GM23338 (cell line): ENCODE measurements around the gene ABO.

Experiments
- CREB1 ChIP-seq: fragments of 250-450 bp; sonication (Bioruptor Pico); IDR thresholded peaks from 2 replicates; pipeline ENCODE4 v1.5.0; 2020; ENCODE audit warnings: low read depth, mild to moderate bottlenecking, moderate library complexity
- CTCF ChIP-seq, 2 experiments: fragments of 200-600 bp in 1 of 2; sonication (generic) in 1 of 2; conservative IDR thresholded peaks; 2 replicates each; pipeline versions ENCODE4 v1.5.1 to v1.6.1; 2016 to 2017; ENCODE audit warnings: antibody characterized with exemption in 2 of 2, low read depth in 2 of 2, mild to moderate bottlenecking in 2 of 2, moderate library complexity in 1 of 2
- EZH2 ChIP-seq: fragments of 200-600 bp; sonication (generic); IDR thresholded peaks from one replicate; pipeline ENCODE4 v1.8.0; 2017; ENCODE audit warnings: antibody characterized with exemption, mild to moderate bottlenecking, low read depth; ENCODE audit not compliant: unreplicated experiment
- REST ChIP-seq: IDR thresholded peaks from one replicate; pipeline ENCODE4 v1.6.1; 2018; ENCODE audit warnings: antibody characterized with exemption; ENCODE audit not compliant: unreplicated experiment
- ZNF114 ChIP-seq: fragments of 250-450 bp; sonication (Bioruptor Pico); IDR thresholded peaks from 2 replicates; pipeline ENCODE4 v1.5.0; 2020; ENCODE audit warnings: mild to moderate bottlenecking, moderate library complexity

GRCh38 chr9:133275105-133276000 is at the start of gene ABO:
- TF ChIP-seq CTCF (conservative IDR thresholded peaks at IDR 0.05; ENCODE audit: low read depth in 2 of 2) (peak in 1 of 2 experiments; percentile 50; a peak in 2 of 4 replicates), EZH2 (peak; percentile 69), CREB1 (no peak), ZNF114 (CRISPR knock-in tag) (no peak), REST (no peak)
